HG03025 (cell line): ENCODE results near the gene C11orf68.
A peak's percentile ranks its signal among the peaks of the same experiment; 100 is the strongest.

Experiments
- ATAC-seq: cut with Tn5 transposase; IDR thresholded peaks from one replicate; pipeline ENCODE4 v1.9.1; 2021; ENCODE audit warnings: mild to moderate bottlenecking, moderate library complexity; ENCODE audit not compliant: unreplicated experiment, low FRiP score

The C11orf68 gene

GRCh38 chr11:65916391-65916790, 2.5 kb downstream of the C11orf68 start:
- ATAC-seq, result no peak

DNA sequence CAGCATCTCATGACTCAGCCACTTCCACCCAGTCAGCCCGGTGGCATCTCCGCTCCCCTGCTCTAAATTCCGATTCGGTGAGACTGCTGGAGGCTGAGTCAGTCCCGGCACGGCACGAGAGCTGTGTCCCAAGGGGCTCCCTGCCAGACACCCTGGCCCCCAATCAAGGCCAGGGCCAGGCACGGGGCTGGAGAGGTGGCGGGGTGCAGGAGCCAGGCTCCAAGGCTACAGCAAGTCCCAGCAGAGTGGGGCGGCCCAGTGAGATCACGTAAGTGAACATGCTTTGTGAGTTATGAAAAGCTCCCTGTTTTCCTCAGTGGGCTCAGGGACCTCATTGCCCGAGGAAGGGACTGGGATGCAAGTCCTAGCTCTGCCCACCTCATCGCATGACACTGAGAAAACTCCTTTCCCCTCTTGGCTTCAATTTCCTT, 3.0 kb downstream of the C11orf68 start:
- ATAC-seq, result no peak

DNA sequence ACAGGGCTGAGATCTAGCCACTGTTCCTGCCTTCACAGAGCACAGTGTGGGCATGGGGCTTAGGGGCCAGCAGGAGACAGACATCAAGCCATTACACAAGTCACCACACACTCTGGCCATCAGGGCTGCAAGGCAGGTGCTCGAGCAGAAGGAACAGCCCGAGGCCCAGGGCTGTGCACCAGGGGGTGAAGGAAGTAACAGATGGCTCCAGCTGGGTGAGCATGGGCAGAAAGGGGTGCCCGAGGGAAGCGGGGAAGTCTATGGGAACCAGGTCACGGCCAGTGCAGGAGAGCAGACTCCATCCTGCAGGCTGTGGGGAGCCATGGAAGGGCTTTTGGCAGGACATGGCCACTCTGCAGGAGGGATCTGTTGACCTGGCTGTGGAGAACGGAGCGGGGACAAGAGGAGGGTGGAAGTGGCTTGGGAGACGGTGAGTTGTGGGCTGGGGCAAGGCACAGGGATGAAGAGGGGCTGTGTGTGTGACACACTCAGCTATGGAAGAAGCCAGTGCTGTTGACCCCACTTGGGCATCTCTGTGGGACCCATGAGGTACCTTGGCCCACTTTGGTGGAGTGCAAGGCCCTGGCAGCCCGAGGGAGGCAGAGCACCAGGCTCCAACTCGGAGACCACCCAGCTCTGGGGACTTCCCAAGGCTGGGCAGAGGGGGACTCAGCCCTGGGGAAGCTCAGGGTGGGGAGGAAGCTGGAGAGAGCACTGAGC, 3.6 kb downstream of the C11orf68 start:
- no peak for ATAC-seq

DNA sequence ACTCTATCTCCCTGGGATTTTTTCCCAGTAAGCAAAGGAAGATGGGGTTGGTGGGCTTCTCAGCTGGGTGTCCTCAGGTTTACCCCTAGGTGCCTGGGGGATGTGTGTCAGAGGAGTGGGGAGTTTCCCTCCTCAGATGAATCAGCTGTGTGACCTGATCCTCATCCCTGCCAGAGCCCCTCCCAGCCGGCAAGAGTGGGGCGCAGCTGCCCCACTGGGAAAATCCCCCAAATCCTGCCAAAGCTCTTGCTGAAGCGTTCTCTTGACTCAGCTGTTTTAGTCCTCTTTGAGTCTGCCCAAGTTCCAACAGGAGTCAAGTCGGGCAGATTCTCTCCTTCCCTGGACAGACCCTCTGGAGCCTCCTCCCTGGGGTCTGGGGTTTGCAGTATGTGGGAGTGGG, 6.0 kb downstream of the C11orf68 start:
- no peak for ATAC-seq

- no peak for ATAC-seq
These were observed 6.9 kb downstream of the C11orf68 start for GRCh38 chr11:65911682-65912568.

DNA sequence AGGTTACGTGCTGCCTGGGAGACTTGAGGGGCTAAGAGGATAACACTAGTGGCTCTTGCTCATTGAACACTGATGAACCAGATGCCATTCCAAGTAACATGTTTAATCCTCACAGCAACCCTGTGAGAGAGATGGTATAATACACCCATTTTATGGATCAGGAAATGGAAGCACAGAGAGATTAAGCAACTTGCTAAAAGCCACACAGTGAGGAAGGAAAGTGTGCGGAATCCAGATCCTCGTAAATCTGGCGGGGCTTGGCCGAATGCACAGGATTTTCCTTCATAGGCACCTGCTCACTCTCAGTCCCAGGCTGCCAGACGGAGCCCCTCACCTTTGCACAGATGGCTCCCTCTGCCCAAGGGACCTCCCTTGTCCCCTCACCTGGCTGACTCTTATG, 11.0 kb downstream of the C11orf68 start:
- no peak for ATAC-seq

- ATAC-seq, result no peak
These were observed 12.3 kb downstream of the C11orf68 start for GRCh38 chr11:65906602-65907001.

DNA sequence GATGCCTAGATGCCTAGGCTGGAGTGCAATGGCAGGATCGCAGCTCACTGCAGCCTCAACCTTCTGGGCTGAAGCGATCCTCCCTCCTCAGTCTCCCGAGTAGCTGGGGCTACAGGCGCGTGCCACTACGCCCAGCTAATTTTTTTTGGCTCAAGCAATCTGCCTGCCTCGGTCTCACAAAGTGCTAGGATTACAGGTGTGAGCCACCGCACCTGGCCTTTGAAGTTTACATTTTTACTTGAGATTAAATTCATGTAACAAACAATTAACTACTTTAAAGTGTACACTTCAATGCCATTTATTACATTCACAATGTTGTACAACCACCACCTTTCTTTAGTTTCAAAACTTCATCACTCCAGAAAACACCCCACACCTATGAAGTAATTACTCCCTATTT, 15.1 kb downstream of the C11orf68 start:
- no peak for ATAC-seq

DNA sequence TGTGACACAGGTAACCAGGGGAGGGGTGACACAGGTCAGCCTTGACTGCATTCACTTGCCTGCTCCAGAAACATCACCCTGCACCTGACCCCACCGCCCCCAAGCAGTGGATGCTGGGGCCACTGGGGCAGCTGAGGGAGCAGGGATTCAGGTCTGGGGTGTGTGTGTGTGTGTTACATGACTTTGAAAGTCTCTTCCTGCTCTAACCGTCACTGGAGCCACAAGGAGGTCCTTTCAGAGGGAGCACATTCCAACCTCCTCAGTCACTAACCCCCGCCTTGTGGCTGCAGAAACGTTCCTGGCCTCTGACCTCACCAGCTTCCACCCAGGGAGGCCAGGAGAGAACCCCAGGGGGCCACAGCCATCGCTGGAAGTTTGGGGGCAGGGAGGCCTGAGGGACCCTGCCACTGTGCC, 15.8 kb downstream of the C11orf68 start:
- ATAC-seq, result no peak

- no peak for ATAC-seq
These were observed 18.0 kb downstream of the C11orf68 start for GRCh38 chr11:65900899-65901180.

DNA sequence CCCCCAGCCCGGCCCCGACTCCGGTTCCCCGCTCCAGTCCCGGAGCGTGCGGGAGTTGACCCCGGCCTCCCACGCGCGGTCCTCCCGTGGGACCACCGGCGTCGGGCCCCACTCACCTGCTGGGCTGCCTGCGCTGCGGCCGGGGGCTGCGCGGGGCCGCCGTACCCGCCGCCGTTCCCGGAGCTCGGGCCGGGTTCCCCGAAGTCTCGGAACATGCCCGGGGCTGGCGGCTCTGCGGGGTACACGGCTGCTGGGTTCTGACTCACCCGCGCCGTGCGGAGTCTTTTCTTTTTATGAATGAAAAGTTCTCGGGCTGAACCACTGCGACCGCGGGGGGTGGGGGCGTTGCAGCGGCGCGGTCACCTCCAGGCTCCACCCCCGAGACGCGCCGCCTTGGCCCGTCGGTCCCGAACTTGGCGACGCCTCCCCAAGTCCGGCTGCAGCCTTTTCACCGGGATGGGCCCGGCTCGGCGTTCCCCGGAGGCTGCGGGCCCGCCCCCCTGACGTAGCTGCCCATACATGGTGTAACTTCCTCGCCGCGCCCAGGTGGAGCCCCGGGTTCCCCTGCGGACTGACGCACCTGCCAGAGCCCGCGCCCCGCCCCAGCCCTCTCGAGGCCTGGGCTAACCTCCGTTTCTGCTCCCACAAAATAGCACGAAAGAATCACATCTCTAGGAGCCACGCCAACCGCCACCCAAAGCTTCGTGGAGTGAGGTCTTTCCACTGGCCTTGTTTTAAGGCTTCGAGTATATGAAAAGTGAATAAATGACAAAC, 18.6 kb downstream of the C11orf68 start, which contains the start of gene FOSL1:
FOSL1 (minus strand) TSS at position 264 of the 774 bp plus-strand sequence; CDS start at position 215, 49 bp downstream.
- ATAC-seq, result peak; percentile 45

- ATAC-seq, result no peak
These were observed 19.3 kb downstream of the C11orf68 start for GRCh38 chr11:65899356-65900124.

DNA sequence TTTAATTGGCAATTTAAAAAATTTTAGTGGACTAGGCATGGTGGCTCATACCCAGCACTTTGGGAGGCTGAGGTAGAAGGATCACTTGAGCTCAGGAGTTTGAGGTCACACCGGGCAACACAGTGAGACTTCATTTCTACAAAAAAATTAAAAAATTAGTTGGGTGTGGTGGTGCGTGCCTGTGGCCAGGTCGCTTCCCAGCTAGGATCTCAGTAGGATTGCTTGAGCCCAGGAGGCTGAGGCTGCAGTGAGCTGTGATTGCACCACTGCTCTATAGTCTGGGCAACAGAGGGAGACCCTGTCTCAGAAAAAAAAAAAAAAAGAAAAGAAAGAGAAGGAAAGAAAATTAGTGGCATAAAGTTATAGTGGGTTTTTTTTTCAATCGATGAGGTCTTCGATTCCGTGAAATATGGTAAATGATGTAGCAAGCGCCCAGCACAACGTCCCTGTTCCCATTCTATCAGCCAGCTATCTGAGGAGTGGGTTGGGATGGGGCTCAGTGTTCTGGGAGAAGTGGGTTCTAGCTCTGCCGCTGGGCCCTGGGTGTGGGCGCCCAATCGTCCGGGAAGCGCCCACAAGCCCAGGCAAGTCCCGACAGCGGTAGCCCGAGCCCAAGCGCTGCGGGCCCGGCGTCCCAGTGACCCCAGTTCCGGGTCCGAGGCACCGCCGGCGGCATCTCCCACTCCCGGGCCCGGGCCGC, 20.1 kb downstream of the C11orf68 start:
- ATAC-seq, result no peak

DNA sequence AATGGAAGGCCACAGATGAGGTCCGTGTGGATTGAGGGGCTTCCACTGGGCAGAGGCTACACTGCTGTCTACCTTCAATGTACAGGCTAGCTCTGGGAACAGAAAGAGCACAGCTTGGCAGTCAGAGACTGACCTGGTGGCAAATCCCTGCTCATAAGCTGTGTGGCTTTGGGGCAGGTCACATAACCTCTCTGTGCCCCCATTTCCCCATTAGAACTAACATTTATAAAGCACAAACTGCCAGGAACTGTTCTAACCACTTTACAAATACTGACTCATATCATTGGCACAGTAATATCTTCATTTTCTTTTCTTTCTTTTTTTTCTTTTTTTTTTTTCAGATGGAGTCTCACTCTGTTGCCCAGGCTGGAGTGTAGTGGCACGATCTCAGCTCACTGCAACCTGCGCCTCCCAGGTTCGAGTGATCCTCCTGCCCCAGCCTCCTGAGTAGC, 21.8 kb downstream of the C11orf68 start:
- no peak for ATAC-seq

DNA sequence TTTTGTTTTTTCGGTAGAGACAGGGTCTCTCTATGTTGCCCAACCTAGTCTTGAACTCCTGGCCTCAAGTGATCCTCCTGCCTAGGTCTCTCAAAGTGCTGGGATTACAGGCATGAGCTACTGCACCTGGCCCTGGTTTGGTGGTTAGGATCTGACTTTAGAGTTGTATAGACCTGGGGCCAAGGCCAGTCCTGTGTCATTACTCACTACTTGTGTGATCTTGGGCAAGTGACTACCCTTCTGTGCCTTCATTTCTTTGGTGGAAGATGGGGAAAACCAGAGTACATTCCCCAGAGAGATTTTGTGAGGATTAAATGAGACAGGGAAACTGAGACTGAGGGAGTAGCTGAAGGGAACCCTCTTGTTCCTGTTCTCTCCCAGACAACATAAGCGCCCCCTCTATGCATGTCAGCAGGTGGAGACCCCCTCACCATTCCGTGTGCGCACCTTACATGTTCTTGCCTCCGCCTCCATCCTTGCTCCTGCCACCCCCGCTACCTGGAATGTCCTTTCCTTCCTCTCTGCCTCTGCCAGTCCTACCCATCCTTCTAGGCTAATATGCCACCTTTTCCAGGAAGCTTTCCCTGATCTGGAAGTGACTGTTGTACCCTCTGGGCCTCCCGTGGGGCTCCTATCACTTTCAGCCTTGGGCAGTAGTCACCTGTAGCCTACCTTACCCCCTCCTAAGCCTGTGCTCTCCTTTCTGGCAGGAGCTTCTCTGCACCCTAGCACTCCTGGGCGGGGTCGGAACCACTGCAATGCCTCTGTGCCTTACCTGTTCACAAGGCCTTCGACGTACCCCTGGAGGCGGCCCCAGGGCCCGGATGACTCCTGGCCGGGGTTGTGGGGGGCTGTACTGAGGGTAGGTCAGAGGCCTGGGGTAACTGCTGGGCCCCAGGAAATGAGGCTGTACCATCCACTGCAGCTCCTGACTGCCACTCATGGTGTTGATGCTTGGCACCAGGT, 22.5 kb downstream of the C11orf68 start:
- ATAC-seq, result no peak

- no peak for ATAC-seq
These were observed 23.3 kb downstream of the C11orf68 start for GRCh38 chr11:65895482-65895981.

DNA sequence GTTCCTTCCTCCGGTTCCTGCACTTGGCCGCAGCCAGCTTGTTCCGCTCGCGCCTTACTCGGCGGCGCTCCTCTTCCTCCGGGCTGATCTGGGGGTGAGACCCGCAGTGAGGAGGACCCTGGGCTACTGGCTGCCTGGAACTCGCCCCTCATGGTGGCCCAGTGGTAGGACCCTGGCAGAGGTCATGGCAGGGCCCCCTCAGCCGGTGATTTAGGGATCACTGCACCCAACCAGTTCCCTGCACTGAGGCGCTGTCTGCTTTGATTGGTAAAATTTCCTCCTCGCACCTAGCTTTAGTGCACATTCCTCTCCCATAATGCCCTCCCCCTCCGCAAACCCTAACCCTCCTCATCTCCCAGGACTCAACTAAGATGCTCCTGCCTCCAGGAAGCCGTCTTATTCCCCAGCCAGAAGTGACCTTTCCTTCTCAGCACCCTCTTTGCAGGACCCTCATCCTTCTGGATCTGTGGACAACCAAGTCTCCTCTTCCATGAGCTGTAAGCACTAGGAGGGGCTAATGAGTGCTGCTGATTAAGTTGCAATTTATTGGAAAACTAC, 24.7 kb downstream of the C11orf68 start:
- no peak for ATAC-seq
